HG02759 (cell line): ENCODE measurements around the gene ELOVL5.
"Not testable (repeated sequence)": the region's sequence is repeated elsewhere in the genome, so short reads cannot be mapped to it uniquely, and the experiment has no call there.

Source experiments
- ATAC-seq: cut with Tn5 transposase; IDR thresholded peaks from one replicate; pipeline ENCODE4 v1.9.1; 2021; ENCODE audit warnings: mild to moderate bottlenecking, moderate library complexity; ENCODE audit not compliant: unreplicated experiment

ELOVL5 gene

DNA sequence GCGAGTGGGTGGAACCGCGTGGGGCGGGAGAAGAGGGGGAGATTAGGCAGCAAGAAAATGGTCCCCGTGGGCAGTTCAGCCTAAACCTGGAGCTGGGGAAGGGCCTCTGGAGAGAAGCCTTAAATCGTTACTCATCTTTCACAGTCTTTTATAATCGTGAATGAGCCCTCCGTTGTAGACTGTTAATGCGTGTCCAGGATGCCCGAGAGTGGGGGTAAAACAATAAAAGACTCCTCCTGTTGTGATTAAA, 11.0 kb upstream of the ELOVL5 start:
- no peak for ATAC-seq

DNA sequence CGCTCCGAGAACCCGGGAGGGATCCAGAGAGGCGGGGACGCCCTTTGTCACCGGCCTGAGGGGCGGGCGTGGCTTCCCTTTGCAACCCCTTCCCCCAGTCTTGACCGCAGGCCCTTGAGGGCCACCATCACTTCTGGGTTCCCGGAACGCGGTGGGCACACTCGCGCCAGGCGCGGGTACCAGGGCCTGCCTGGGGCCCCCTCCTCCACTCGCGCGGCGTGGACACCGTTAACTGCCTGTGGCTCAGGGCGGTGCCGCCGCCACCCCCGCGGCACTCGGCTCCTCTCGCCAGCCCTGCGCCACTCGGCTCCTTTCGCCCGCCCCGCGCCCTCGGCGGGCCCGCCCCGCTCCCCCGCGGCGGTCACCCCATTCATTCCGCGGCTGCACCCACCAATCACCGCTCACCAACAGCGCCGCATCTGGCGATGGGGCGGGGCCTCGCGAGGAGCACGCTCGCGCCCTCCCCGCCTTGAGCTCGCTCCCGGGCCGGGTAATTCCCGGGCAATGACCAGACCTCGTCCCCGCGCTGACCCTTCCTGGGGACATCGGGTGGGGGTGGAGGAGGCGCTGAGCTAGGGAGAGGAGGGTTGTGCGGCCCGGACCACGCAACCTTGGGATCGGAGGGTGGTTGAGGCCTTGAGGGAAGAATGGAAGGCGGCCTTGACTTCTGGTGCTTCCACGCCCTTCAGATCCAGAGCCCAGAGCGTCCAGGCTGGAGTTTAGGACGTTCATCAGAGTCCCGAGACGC, 10.5 kb upstream of the ELOVL5 start:
- ATAC-seq: peak; percentile 96

DNA sequence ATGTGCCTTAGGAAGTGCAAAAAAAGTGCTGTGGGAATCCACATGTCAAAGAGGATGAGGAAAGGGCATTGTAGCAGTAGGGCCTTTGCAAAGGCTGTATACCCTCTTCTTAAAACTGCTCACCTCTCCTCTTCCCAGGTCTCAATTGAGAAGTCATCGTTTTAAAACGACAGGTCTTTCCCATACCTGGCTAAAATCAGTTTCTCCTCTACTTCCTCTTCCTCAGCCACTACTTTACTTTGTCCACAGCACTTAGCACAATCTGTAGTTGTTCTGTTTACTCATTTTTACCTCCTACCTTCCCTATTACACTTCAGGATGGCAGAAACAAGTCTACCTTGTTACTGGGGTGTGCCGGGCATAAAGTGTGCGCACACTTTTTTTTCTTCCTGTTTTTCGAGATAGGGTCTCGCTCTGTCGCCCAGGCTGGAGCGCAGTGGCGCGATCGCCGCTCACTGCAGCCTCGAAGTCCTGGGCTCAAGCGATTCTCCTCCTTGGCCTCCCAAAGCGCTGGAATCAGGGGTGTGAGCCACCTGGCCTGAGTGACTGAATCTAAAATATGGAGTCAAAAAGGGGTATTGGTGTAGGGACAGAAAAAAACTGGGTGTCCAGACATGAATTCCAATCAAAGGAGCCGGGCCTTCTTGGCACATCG, 9.8 kb upstream of the ELOVL5 start:
- peak; percentile 14 for ATAC-seq

DNA sequence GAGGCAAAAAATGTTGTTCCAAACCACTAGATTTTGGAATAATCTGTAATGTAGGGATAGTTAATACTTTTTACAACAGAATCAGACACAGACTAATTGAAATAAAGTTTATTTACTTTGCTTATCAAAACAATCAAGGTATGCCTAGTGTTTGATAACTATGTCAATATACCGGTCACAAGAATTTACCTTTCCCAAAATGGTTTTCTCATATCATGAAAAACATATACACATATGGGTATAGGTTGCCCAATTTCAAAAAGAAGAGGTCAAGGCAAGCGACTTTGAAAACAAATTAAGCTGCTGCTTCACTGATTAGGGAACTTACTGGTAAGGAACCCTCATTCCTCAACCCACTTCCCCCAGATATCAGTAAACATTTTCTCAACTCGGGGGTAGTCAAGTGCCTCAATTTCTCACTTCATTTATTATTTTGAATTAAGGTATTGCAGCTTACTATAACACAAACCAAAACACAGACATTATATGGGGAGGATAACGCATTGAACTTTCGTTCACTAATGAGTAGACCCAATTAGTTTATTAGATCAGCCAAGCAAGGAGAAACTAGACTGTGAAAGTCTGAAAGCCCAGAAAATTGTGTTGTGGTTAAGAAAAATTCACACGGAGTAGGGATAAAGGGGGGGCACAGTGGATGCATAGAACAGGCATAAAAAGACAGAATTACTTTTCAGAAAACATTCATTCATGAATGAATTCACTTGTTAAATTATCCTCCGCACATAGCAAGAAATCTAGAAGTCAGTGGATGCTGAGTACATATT, 9.0 kb upstream of the ELOVL5 start:
- ATAC-seq: no peak

DNA sequence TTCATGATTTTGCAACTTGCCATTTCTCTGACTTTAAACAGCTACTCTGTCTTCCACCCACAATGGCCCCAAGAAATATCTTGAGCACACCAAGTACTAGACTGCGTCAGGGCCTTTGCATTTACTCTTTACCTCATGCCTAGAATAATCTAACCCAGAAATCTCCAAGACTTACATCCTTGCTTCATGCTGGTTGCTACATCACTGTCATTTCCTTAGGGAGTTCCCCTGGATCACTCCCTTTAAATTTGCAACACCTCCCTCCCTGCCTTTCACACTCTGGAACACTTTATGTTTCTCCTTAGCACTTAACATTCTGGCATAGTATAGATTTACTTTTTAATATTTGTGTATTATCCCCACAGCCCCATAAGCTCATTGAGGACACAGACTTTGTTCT, 4.9 kb upstream of the ELOVL5 start:
- ATAC-seq: no peak

DNA sequence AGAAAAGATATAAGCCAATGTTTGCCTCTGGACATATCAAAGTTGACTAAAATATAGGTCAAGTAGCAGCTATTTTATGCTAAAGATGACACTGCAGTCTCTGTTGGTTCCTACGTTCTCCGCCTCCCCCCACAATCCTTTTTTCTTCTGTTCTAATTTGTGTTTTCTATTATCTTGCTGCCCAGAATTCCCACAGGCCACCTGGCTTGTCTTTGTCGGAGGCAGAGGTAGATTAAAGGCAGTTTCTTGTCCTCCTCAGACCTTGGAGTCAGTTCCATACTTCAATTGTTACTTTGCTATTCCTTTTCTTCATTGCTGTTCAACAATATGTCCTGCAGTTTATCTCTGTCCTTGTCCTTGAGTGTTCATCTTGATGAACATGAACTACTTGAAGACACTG, 3.6 kb upstream of the ELOVL5 start:
- ATAC-seq: no peak

DNA sequence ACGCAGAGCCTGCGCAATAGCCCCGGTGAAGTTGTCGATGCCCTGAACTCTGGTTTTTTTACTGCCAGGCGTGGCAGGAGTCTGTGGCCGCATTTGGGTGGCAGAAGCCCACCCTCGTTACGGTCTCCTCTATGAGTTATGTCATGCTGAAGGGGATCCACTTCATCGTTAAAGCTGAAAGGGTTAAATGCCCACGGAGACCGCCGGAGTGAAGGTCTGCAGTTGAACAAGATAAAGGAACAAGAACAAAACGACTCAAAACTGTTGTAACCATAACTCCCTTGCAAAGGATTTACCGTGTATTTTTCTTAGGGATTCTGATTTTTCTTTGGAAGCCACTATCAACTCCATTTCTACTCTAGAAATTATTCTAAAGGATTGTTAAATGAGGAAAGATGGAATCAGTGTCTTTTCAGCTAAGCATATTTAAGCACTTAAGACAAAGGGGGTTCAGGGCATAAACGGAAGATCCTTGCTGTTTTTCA, 501 bp upstream of the ELOVL5 start:
- no peak for ATAC-seq

DNA sequence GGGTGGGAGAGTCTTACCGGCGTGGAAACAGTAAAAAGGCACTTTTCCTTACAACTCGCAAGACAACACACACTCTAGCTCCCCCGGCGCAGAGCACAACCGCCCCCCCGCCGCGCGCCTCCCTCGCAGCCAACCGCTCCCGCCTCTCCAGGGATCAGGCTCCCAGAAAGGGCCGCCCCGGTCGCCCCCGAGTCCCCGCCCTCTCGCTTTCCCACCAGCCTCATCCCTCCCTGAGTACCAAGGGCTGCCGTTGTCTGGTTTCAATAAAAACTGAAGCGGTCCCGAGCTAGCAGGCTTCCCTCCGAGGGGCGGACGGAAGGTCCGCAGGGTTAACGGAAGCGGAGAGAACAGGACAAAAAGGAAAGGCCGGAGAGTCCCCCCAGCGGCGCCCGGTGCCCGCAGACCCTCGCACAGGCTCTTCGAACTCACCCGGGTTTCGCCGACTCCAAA, 804 bp downstream of the ELOVL5 start:
- peak; percentile 18 for ATAC-seq

DNA sequence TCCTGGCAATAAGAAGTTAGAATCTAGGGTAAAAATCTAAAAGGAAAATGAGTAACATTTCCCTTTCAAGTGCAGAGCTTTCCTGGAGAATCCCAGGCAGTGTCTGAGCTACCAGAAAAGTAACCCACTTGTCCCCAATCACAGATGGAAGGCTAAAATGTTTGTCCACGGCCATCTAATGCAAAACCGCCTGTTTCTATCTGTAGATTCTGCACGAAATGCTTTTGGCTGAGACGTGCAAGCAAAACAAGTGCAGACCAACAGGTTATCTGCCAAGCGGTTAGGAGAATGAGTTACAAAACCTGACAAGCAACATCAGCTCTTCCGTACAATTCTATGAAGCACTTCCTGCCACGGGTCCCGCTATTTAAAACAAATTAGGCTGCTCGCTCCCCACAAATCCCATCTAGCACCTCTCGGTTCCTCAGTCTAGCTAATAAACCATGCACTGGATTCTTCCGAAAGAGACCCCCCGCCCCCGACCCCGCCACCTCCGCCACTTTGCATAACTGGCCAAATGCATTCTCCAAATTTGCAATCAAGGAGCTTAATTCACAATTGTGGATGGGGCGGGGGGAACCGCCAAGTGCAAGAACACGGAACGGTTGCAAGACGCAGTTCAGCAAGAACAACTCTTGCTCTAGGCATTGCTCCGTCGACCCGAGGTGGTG, 1.4 kb downstream of the ELOVL5 start:
- ATAC-seq: peak; percentile 25

DNA sequence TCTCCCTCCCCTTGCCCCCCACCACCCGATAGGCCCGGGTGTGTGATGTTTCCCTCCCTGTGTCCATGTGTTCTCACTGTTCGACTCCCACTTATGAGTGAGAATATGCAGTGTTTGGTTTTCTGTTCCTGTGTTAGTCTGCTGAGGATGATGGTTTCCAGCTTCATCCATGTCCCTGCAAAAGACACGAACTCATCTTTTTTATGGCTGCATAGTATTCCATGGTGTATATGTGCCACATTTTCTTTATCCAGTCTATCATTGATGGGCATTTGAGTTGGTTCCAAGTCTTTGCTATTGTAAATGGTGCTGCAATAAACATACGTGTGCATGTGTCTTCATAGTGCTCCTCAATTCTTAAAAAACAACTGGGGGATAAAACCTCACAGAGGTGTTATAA, 2.7 kb downstream of the ELOVL5 start:
- not testable (repeated sequence) for ATAC-seq

DNA sequence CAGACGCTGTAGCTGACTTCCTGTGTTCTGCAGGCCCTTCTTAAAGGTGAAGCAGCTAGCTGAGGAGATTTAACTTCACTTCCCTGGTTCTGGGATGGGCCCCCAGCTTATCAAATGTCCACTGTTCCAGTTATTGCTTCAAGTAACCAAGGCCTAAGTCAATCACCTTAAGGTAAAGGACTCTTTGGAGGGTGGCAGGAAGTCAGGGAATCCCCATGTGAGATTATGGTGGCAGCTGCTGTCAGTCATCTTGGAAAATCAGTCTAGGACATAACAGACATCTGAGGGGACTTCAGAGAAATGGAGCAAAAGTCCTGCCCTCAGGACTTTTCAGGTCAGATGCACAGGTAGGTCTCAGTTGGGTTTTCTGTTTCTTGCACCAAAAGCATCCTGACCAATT, 3.8 kb downstream of the ELOVL5 start:
- no peak for ATAC-seq

DNA sequence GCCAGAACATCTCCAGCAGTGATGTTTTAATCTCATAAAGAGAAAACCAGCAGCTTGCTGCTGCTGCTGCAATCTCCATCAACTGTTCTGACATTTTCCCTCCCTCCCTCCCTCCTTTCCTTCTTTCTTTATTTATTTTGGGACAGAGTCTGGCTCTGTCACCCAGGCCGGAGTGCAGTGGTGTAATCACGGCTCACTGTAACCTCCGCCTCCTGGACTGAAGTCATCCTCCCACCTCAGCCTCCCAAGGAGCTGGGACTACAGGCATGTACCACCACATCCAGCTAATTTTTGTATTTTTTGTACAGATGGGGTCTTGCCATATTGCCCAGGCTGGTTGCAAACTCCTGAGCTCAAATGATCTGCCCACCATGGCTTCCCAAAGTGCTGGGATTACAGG, 5.7 kb downstream of the ELOVL5 start:
- no peak for ATAC-seq

DNA sequence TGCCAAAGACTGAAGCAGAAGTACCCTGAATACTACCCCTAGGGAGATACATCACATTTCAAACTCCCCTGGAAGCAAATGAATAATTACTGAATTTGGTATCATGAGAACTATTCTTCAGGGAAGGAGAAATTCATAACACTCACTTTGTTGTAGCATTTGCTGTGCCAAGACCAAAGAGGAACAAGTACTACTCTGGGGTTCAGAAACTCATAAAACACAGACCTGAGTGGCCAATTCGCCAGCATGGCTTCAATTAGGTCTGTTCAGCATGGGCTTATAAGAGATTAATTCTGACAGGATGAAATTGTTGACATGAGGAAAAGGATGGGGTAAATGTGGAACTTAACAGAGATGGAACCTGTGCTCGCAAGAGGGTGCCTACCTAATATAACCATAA, 6.5 kb downstream of the ELOVL5 start:
- ATAC-seq: no peak

DNA sequence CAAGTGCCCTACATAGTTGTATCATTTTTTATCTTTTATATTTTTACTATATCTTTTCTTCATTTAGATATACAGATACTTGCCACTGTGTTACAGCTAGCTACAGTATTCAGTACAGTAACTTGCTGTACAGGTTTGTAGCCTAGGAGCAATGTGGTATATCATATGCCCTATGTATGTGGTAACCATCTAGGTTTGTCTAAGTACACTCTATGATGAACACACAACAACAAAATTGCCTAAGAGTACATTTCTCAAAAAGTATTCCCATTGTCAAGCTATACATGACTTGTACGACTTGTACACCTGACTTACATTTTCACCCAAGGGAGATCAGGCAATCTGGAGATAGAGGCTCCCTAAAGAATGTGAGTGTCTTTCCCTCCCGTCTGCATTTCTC, 8.2 kb downstream of the ELOVL5 start:
- no peak for ATAC-seq

DNA sequence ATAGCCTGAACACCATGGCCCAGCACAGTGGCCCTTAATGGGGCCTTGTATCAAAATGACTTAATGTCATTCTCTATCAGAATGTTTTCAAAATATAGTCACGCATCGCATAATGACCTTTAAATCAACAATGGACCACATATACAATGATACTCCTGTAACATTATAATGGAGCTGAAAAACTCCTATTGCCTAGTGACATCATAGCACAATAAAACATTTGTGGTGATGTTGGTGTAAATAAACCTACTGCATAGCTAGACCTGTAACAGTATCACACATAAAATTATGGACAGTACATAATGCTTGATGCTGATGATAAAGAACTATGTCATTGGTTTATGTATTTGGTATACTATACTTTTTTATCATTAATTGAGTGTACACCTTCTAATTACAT, 9.3 kb downstream of the ELOVL5 start:
- no peak for ATAC-seq

DNA sequence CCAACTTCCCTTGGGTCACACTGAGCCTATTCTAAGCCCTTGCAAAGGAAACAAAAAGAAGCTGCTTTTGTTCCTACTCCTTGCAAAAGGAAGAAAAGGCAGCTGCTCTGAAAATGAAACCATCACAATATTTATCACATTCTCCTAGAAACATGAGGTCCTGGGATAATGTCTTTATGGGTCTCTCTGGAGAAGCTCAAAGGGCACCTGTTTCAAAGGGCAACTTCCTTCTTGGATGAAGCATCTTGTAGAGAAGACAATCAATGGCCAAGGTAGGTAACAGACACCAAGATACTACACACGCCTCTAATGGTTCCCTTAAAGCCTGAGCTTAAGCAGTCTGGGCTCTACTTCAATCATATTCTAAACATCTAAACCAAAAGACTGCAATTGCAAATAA, 10.4 kb downstream of the ELOVL5 start:
- no peak for ATAC-seq

DNA sequence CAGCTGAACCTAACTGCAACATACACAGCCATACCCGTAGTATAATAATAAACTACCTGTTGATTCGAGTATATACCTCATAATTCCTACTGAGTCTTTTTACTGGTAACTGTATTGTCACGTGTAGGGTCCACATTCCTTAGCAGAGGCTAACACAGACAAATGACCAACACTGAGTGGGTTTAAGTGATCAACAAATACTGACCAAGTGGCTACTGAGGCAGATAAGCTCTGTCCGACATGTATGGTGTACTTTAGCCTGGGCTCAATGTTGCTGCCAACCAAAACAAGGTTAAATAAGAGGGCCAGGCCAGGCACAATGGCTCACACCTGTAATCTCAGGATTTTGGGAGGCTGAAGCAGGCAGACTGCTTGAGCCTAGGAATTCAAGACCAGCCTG, 12.7 kb downstream of the ELOVL5 start:
- ATAC-seq: no peak

DNA sequence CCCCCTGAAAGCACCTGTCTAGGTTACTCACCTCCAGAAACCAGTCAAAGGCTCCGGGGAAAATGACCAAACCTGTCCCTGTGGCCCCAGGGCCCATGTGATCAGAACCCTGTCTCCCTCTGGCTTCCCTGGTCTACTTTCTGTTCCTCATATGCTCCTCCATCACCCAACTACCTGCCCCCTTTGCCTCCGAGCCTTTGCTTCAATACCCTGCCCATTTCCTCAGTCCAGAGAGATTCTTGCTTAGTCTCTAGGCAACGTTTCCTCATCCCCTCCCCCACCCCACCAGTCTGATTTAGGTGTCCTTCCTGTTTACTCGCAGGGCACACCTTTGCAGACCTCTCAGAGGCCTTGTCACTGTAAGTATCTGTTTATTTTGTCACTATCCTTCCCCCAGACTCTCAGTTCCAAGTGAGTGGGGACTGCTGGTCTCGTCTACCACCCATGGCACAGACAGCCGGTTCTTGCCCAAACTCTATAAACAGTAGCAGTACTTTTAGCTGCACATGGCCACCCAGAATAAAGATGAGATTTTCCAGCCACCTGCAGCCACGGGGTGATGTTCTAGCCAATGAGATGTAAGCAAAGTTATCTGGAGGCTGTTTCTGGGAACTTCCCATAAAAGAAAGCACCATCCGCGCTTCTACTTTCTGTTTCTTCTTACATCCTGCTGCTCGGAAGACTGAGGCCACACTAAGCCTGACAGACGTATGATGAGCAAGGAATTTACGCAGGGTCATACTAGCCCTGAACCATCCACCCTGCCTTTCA, 13.3 kb downstream of the ELOVL5 start:
- peak; percentile 81 for ATAC-seq

DNA sequence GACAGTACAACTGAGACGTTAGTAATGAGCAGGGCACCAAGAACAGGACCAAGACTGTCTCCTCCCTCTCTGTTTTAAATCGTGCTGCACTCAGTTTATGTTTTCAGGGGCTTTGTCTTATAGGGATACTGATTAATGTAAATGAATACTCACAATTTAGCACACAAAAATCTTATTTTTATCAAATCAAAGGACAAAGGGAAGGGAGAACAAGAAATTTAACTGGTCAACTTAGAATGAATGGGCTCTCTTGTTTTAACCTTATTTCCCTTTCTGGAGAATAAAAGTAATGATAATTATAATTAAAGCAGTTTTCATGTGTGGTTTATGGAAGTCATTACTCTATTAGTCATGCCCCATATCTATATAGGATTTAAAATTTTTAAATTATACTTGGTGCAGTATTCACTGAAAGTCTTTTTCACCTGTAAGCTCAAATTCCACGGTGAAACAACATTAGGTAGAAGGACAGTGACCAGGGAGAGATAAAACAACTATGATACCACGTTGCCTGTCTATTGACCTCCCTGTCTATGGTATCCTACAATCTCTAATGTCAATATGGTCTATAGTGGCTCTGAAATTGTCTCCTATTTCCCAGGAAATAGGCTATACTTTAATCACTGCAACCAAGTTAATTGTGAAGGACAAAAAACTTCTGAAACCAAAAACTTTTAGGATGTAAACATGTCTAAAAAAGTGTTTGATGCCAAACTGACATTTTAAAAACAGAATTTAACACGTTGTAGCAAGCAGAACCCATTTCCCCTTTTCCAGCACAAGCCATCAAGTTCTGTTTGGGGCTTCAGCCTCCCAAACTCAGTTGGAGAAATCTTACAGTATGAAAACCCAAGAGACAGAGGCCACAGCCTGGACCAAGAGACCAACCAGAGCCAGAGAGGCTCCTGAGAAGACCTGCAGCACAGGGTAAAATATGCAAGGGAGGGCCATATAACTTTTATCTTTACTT, 15.0 kb downstream of the ELOVL5 start:
- ATAC-seq: no peak

DNA sequence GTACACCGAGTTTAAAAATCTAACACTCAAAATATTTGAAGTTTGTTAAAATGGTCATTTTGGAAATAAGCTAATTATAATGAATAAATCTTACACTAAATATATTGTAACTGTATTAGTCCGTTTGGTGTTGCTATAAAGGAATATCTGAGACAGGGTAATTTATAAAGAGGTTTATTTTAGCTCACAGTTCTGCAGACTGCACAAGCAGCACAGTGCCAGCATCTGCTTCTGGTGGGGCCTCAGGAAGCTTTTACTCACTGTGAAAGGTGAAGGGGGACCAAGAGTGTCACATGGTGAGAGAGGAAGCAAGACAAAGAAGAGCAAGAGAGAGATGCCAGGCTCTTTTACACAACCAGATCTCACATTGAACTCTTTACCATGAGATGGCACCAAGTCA, 17.1 kb downstream of the ELOVL5 start:
- ATAC-seq: no peak
